ENCODE measurements around the gene FAM114A2.

DNA sequence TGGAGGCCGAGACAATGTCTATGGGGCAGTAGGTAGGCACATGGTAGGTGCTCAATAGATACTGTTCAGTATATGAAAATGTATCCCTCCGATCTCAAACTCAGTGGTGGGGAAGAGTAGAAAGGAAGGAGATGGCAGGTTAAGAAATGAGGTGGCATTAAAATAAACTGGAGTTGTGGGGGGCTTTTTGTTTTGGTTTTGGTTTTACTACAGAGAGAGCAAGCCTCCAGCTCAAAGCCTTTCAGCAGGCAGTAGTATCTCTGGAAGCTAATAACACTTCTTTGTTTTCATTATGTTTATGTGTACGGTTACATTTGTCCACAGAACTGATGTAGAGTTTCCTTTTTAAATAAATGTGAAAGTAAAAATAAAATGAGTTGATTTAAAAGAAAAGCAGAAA is 8.6 kb upstream of the FAM114A2 start:
- TF ChIP-seq, protein P1, sequence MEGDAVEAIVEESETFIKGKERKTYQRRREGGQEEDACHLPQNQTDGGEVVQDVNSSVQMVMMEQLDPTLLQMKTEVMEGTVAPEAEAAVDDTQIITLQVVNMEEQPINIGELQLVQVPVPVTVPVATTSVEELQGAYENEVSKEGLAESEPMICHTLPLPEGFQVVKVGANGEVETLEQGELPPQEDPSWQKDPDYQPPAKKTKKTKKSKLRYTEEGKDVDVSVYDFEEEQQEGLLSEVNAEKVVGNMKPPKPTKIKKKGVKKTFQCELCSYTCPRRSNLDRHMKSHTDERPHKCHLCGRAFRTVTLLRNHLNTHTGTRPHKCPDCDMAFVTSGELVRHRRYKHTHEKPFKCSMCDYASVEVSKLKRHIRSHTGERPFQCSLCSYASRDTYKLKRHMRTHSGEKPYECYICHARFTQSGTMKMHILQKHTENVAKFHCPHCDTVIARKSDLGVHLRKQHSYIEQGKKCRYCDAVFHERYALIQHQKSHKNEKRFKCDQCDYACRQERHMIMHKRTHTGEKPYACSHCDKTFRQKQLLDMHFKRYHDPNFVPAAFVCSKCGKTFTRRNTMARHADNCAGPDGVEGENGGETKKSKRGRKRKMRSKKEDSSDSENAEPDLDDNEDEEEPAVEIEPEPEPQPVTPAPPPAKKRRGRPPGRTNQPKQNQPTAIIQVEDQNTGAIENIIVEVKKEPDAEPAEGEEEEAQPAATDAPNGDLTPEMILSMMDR (IDR thresholded peaks at IDR 0.05): no peak
- TF ChIP-seq POLR2A (IDR thresholded peaks at IDR 0.05): no peak
